Mammary epithelial cell (primary cell): ENCODE measurements around the gene HHAT.

Experiments used
- EZH2 ChIP-seq: IDR thresholded peaks from 2 replicates; pipeline ENCODE4 v1.6.1; 2012; ENCODE audit warnings: low read length, inconsistent platforms, borderline replicate concordance
- TF ChIP-seq, protein P1 (sequence below), 2 donors: IDR thresholded peaks in 1 of 2; conservative IDR thresholded peaks in 1 of 2; 2 replicates each; pipeline ENCODE4 v1.5.1; 2011 to 2012; ENCODE audit warnings: inconsistent platforms in 2 of 2, low read length in 2 of 2, mild to moderate bottlenecking in 2 of 2, control low read depth in 1 of 2, low read depth in 1 of 2; ENCODE audit not compliant: insufficient read depth in 1 of 2; ENCODE audit errors: extremely low read depth in 1 of 2

DNA sequence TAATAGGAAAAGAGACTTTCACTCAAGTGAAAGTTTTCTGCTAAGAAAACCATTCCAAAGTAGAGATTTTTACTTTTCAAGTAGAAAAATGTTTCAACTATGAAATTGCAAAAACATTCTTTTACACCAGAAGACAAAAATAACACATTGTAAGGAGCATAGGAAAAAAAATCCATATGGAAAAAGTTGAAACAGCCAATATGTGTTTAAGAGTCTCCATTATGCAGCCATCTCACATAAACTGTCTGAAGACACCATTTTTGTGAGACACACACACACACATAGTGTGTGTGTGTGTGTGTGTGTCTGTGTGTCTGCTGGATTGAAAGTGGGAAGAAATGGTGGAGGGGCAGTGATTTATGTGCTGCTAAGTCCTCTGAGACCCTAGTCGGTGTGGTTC is 162.1 kb downstream of the HHAT start:
- TF ChIP-seq, protein P1, sequence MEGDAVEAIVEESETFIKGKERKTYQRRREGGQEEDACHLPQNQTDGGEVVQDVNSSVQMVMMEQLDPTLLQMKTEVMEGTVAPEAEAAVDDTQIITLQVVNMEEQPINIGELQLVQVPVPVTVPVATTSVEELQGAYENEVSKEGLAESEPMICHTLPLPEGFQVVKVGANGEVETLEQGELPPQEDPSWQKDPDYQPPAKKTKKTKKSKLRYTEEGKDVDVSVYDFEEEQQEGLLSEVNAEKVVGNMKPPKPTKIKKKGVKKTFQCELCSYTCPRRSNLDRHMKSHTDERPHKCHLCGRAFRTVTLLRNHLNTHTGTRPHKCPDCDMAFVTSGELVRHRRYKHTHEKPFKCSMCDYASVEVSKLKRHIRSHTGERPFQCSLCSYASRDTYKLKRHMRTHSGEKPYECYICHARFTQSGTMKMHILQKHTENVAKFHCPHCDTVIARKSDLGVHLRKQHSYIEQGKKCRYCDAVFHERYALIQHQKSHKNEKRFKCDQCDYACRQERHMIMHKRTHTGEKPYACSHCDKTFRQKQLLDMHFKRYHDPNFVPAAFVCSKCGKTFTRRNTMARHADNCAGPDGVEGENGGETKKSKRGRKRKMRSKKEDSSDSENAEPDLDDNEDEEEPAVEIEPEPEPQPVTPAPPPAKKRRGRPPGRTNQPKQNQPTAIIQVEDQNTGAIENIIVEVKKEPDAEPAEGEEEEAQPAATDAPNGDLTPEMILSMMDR (conservative IDR thresholded peaks at IDR 0.05 in 1 of 2, IDR thresholded peaks at IDR 0.05 in 1 of 2; ENCODE audit: extremely low read depth in 1 of 2, insufficient read depth in 1 of 2, low read depth in 1 of 2, low read length in 2 of 2) = no peak
- no peak for TF ChIP-seq EZH2
